OCI-LY7 (cell line): ENCODE results near the gene ERI3. TPM values are rescaled to one million over a fixed set of nuclear protein-coding genes. Genes with fewer than 3 reads are reported as not detected.

Experiments
- BruUV-seq: library from RNA; stranded (reverse); fragments of 400-500 nt; replicated peaks from 2 replicates; lab custom pipeline; 2021; lab: Mats Ljungman, UMichigan
- CTCF ChIA-PET: fragments of 300-600 bp; sonication (Branson Sonifier 250); formaldehyde crosslinking; loops from one replicate; lab custom pipeline; 2022; ENCODE audit warnings: antibody characterized with exemption; ENCODE audit not compliant: unreplicated experiment; lab: Charles Lee
- POLR2A ChIA-PET: fragments of 300-600 bp; sonication (Branson Sonifier 250); formaldehyde crosslinking; loops from one replicate; lab custom pipeline; 2022; ENCODE audit warnings: antibody characterized with exemption; lab: Charles Lee
- DNase-seq: peaks from one replicate; pipeline ENCODE4 v3.0.0-alpha.2; 2015; ENCODE audit warnings: low spot score
- H2AFZ ChIP-seq: fragments of 200-600 bp; sonication (generic), shearing (Covaris generic); 2 replicates; pipeline ENCODE4 v1.6.1; 2014; ENCODE audit warnings: mild to moderate bottlenecking, antibody characterized with exemption, low read length, moderate library complexity
- H3K27ac ChIP-seq: fragments of 200-600 bp; sonication (generic); 2 replicates; pipeline ENCODE4 v1.5.1; 2014; ENCODE audit warnings: mixed run types, low read depth, mild to moderate bottlenecking, moderate library complexity, low read length, inconsistent platforms; ENCODE audit not compliant: poor library complexity, severe bottlenecking
- H3K36me3 ChIP-seq: fragments of 200-600 bp; sonication (generic); 2 replicates; pipeline ENCODE4 v1.6.1; 2014; ENCODE audit warnings: mild to moderate bottlenecking, antibody characterized with exemption, low read length, moderate library complexity, mixed read lengths; ENCODE audit not compliant: insufficient read depth
- H3K4me1 ChIP-seq: fragments of 200-600 bp; sonication (generic); 2 replicates; pipeline ENCODE4 v1.5.1; 2014; ENCODE audit warnings: mild to moderate bottlenecking, low read length; ENCODE audit not compliant: insufficient read depth, poor library complexity, severe bottlenecking
- H3K4me2 ChIP-seq: fragments of 200-600 bp; sonication (generic); 2 replicates; pipeline ENCODE4 v1.6.1; 2014; ENCODE audit warnings: mild to moderate bottlenecking, low read length
- H3K4me3 ChIP-seq: fragments of 200-600 bp; sonication (generic); 2 replicates; pipeline ENCODE4 v1.5.1; 2014; ENCODE audit warnings: mild to moderate bottlenecking, low read depth, low read length; ENCODE audit not compliant: poor library complexity, severe bottlenecking
- H3K79me2 ChIP-seq: fragments of 200-600 bp; sonication (generic); 2 replicates; pipeline ENCODE4 v1.6.1; 2016; ENCODE audit warnings: low read depth, mild to moderate bottlenecking, low read length, moderate library complexity, mixed read lengths; ENCODE audit not compliant: insufficient read depth
- H3K9me2 ChIP-seq: fragments of 200-600 bp; sonication (generic); 2 replicates; pipeline ENCODE4 v1.6.1; 2016; ENCODE audit warnings: mild to moderate bottlenecking, low read length, mixed read lengths; ENCODE audit not compliant: insufficient read depth
- H3K9me3 ChIP-seq: fragments of 200-600 bp; sonication (generic); 2 replicates; pipeline ENCODE4 v1.6.1; 2014; ENCODE audit warnings: mild to moderate bottlenecking, mixed run types, low read length, mixed read lengths
- H4K20me1 ChIP-seq: fragments of 200-600 bp; sonication (generic); 2 replicates; pipeline ENCODE4 v1.6.1; 2014; ENCODE audit warnings: mild to moderate bottlenecking, antibody characterized with exemption, low read length, moderate library complexity, mixed read lengths; ENCODE audit not compliant: insufficient read depth
- EZH2phosphoT487 ChIP-seq: fragments of 200-600 bp; sonication (generic); IDR thresholded peaks from 2 replicates; pipeline ENCODE4 v1.6.1; 2018; ENCODE audit warnings: low read depth, borderline replicate concordance, mild to moderate bottlenecking, mixed run types, antibody characterized with exemption, low read length, moderate library complexity, mixed read lengths
- intact Hi-C: fragments of 100-400 bp; cut with micrococcal nuclease; formaldehyde crosslinking; loops from one replicate; pipeline ENCODE4 v1.10.0; 2022; ENCODE audit not compliant: unreplicated experiment
- total RNA-seq, 2 experiments: library from RNA; depleted of rRNA in 1 of 2; stranded (reverse); fragments of >200 nt in 1 of 2; shearing (Covaris generic) in 1 of 2; gene quantifications; 2 replicates each; pipeline ENCODE4 v1.2.3, GENCODE V29; 2014 to 2022
- TF ChIP-seq, protein P1 (sequence below): fragments of 200-600 bp; sonication (generic); conservative IDR thresholded peaks from 2 replicates; pipeline ENCODE4 v1.5.1; 2014; ENCODE audit warnings: mild to moderate bottlenecking, antibody characterized with exemption, low read length, moderate library complexity, mixed read lengths

Gene ERI3
- total RNA-seq, 2 experiments from 2014 or later: 46.5 to 47.4 TPM

DNA sequence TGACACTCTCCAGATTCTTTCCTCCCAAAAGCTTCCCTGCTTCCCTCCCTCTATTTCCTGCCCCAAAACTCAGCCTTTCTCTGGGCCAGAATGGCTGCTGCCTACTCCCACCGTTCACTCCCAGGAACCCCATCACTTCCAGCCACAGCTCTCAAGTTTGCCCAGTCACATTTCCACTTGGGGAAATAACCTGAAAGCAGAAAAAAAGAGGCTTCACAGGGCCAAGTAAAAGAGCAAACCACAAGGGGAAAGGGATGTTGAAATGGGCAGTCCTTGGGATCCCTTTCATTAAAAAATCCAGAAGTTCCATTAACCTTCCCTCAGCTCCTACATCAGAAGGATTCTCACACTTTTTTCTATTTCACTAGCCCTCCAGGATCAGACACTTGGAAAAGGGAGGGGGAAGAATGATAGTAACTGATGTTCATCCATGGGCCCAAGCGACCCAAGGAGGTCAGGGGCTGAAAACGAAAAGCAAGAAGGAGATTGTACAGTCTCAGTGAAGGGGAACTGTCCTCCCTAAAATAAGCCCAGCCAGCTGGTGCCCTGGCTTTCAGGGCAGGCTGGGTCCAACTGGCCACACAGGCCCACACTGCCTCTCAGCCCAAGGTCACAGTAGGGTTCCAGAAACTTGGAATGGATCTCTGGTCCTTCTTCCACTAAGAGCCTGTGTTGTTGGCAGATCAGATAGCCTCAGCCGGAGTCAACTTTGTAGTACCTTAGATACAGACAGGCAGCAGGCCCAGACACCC lies 92.1 kb downstream of the ERI3 start:
- Histone ChIP-seq H3K4me3 (no peak overlapping the region), H3K4me1 (no peaks in the 10 kb centered on the region), H2AFZ (no peak overlapping the region), H4K20me1 (no peaks in the 10 kb centered on the region), H3K9me3 (no peaks in the 10 kb centered on the region), H3K27ac (no peak overlapping the region), H3K36me3 (no peaks in the 10 kb centered on the region), H3K79me2 (no peaks in the 10 kb centered on the region), H3K4me2 (no peak overlapping the region), H3K9me2 (no peaks in the 10 kb centered on the region)
- TF ChIP-seq, protein P1, sequence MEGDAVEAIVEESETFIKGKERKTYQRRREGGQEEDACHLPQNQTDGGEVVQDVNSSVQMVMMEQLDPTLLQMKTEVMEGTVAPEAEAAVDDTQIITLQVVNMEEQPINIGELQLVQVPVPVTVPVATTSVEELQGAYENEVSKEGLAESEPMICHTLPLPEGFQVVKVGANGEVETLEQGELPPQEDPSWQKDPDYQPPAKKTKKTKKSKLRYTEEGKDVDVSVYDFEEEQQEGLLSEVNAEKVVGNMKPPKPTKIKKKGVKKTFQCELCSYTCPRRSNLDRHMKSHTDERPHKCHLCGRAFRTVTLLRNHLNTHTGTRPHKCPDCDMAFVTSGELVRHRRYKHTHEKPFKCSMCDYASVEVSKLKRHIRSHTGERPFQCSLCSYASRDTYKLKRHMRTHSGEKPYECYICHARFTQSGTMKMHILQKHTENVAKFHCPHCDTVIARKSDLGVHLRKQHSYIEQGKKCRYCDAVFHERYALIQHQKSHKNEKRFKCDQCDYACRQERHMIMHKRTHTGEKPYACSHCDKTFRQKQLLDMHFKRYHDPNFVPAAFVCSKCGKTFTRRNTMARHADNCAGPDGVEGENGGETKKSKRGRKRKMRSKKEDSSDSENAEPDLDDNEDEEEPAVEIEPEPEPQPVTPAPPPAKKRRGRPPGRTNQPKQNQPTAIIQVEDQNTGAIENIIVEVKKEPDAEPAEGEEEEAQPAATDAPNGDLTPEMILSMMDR: no peak
- no peak for TF ChIP-seq EZH2phosphoT487
- POLR2A ChIA-PET: no interaction called here
- intact Hi-C loops: no loop called here
- no TSS peak for BruUV-seq
- no peak for DNase-seq
- CTCF ChIA-PET: no interaction called here

GRCh38 chr1:44262414-44262813 lies 92.6 kb downstream of the ERI3 start:
- Histone ChIP-seq H3K4me2 (no peak overlapping the region), H3K79me2 (no peaks in the 10 kb centered on the region), H4K20me1 (no peaks in the 10 kb centered on the region), H3K4me3 (no peak overlapping the region), H3K4me1 (no peaks in the 10 kb centered on the region), H3K36me3 (no peaks in the 10 kb centered on the region), H3K9me3 (no peaks in the 10 kb centered on the region), H2AFZ (no peak overlapping the region), H3K27ac (no peak overlapping the region), H3K9me2 (no peaks in the 10 kb centered on the region)
- POLR2A ChIA-PET: no interaction called here
- CTCF ChIA-PET: no interaction called here
- TF ChIP-seq, protein P1: no peak
- TF ChIP-seq EZH2phosphoT487: no peak
- intact Hi-C loops: no loop called here
- no TSS peak for BruUV-seq
- no peak for DNase-seq

GRCh38 chr1:44261962-44262361 lies 93.1 kb downstream of the ERI3 start:
- intact Hi-C loops: no loop called here
- CTCF ChIA-PET: no interaction called here

More at GRCh38 chr1:44261962-44262361, 93.1 kb downstream of the ERI3 start:
- H4K20me1 ChIP-seq: no peaks in the 10 kb centered on the region
- no peak overlapping the region for H3K4me2 ChIP-seq
- DNase-seq: no peak
- no peaks in the 10 kb centered on the region for H3K9me2 ChIP-seq
- POLR2A ChIA-PET: no interaction called here
- H3K4me1 ChIP-seq: no peaks in the 10 kb centered on the region
- 0 out of 2 replicates have a peak, but pooled peaks cover under 1% of the 10 kb centered on the region for H3K36me3 ChIP-seq
- H3K4me3 ChIP-seq: no peak overlapping the region
- no TSS peak for BruUV-seq
- TF ChIP-seq EZH2phosphoT487: no peak
- no peak overlapping the region for H2AFZ ChIP-seq
- no peaks in the 10 kb centered on the region for H3K79me2 ChIP-seq
- no peaks in the 10 kb centered on the region for H3K9me3 ChIP-seq
- H3K27ac ChIP-seq: no peak overlapping the region
